A549 (cell line): Measurements from ENCODE around the gene ATOX1. TPM values are rescaled to one million over a fixed set of nuclear protein-coding genes. Genes with fewer than 3 reads are reported as not detected.
A peak's percentile ranks its signal among the peaks of the same experiment; 100 is the strongest.

Source experiments
- ATAC-seq, 2 experiments: fragments of 200-7000 bp in 1 of 2; fragments of >200 bp in 1 of 2; cut with Nextera tagmentation in 1 of 2; cut with Tn5 transposase in 1 of 2; 3 replicates each; pipeline versions ENCODE4 v1.8.0 to v1.9.1; 2018 to 2020; ENCODE audit warnings: mild to moderate bottlenecking in 1 of 2, moderate library complexity in 1 of 2
- CTCF ChIA-PET: fragments of 300-600 bp; sonication (Branson Sonifier 250); formaldehyde crosslinking; extraction: SDS; loops from one replicate; lab custom pipeline; 2021; ENCODE audit warnings: antibody characterized with exemption, inconsistent platforms; lab: Yijun Ruan, JAX
- POLR2A ChIA-PET: fragments of 350-600 bp; formaldehyde crosslinking; extraction: SDS; loops from one replicate; lab custom pipeline; 2021; ENCODE audit warnings: antibody characterized with exemption, inconsistent platforms; lab: Yijun Ruan, JAX
- DNase-seq, 2 experiments: peaks; one replicate each; pipeline versions ENCODE4 v3.0.0 to v3.0.0-alpha.2; 2011 to 2016; ENCODE audit warnings: low read depth in 1 of 2, low spot score in 1 of 2
- FAIRE-seq: peaks from 2 replicates; lab custom pipeline; 2011; peaks lifted over from hg19 to GRCh38; lab: Jason Lieb, UNC
- H3K27ac ChIP-seq, 2 experiments: fragments of >200 bp; sonication (Bioruptor Twin); formaldehyde crosslinking; 3 replicates each; pipeline ENCODE4 v1.5.1; 2016 to 2017
- H3K4me1 ChIP-seq: fragments of >200 bp; sonication (Bioruptor Twin); formaldehyde crosslinking; 3 replicates; pipeline ENCODE4 v1.6.1; 2016
- H3K4me2 ChIP-seq: fragments of >200 bp; sonication (Bioruptor Twin); formaldehyde crosslinking; 3 replicates; pipeline ENCODE4 v1.6.1; 2016
- H3K4me3 ChIP-seq: fragments of >200 bp; sonication (Bioruptor Twin); formaldehyde crosslinking; 3 replicates; pipeline ENCODE4 v1.5.1; 2016
- H3K9me3 ChIP-seq: fragments of >200 bp; sonication (Bioruptor Twin); formaldehyde crosslinking; 3 replicates; pipeline ENCODE4 v1.6.1; 2016
- BHLHE40 ChIP-seq: IDR thresholded peaks from 2 replicates; pipeline ENCODE4 v1.6.1; 2012; ENCODE audit warnings: low read depth, low read length, inconsistent platforms
- CBX2 ChIP-seq: fragments of 200-600 bp; sonication (generic); IDR thresholded peaks from 2 replicates; pipeline ENCODE4 v1.6.1; 2016; ENCODE audit warnings: low read depth, mild to moderate bottlenecking, borderline replicate concordance
- CBX8 ChIP-seq: fragments of 200-600 bp; sonication (generic); IDR thresholded peaks from 2 replicates; pipeline ENCODE4 v1.6.1; 2016
- CHD4 ChIP-seq: fragments of 200-600 bp; sonication (generic); IDR thresholded peaks from 2 replicates; pipeline ENCODE4 v1.6.1; 2016; ENCODE audit warnings: antibody characterized with exemption, mild to moderate bottlenecking, borderline replicate concordance
- EP300 ChIP-seq, 2 experiments: fragments of >200 bp; sonication (Bioruptor Twin); formaldehyde crosslinking; IDR thresholded peaks; 2 replicates in 1 of 2; 3 replicates in 1 of 2; pipeline ENCODE4 v1.6.1; 2016 to 2017
- FOSL2 ChIP-seq, 2 experiments: fragments of 450-650 bp in 1 of 2; fragments of >200 bp in 1 of 2; sonication (Bioruptor Twin) in 1 of 2; formaldehyde crosslinking; IDR thresholded peaks; 2 replicates each; pipeline versions ENCODE4 v1.5.0 to v1.6.1; 2016 to 2020; ENCODE audit warnings: mild to moderate bottlenecking in 1 of 2, moderate library complexity in 1 of 2
- FOXS1 ChIP-seq: fragments of 250-450 bp; sonication (Bioruptor Pico); IDR thresholded peaks from 2 replicates; pipeline ENCODE4 v1.5.0; 2020; ENCODE audit warnings: mild to moderate bottlenecking, moderate library complexity
- GATA3 ChIP-seq: IDR thresholded peaks from 2 replicates; pipeline ENCODE4 v1.6.1; 2012; ENCODE audit warnings: borderline replicate concordance
- HDAC2 ChIP-seq: fragments of 200-600 bp; sonication (generic); IDR thresholded peaks from 2 replicates; pipeline ENCODE4 v1.6.1; 2016
- JUN ChIP-seq, 2 experiments: fragments of >200 bp; sonication (Bioruptor Twin); formaldehyde crosslinking; IDR thresholded peaks; 2 replicates in 1 of 2; 3 replicates in 1 of 2; pipeline ENCODE4 v1.6.1; 2016 to 2017
- JUNB ChIP-seq: fragments of >200 bp; sonication (Bioruptor Twin); formaldehyde crosslinking; IDR thresholded peaks from 2 replicates; pipeline ENCODE4 v1.6.1; 2016
- MAFK ChIP-seq: fragments of 450-650 bp; IDR thresholded peaks from 2 replicates; pipeline ENCODE4 v1.6.1; 2014; ENCODE audit not compliant: partially characterized antibody
- POLR2AphosphoS2 ChIP-seq: conservative IDR thresholded peaks from 2 replicates; pipeline ENCODE4 v1.6.1; 2012; ENCODE audit warnings: low read length, improper control_type of control experiment, inconsistent platforms
- RAD21 ChIP-seq, 2 experiments: fragments of >200 bp in 1 of 2; sonication (Bioruptor Twin) in 1 of 2; formaldehyde crosslinking in 1 of 2; IDR thresholded peaks in 1 of 2; conservative IDR thresholded peaks in 1 of 2; 2 replicates in 1 of 2; 3 replicates in 1 of 2; pipeline ENCODE4 v1.6.1; 2012 to 2018; ENCODE audit warnings: inconsistent platforms in 1 of 2
- RARB ChIP-seq: fragments of 250-450 bp; sonication (Bioruptor Pico); IDR thresholded peaks from 2 replicates; pipeline ENCODE4 v1.8.0; 2021; ENCODE audit warnings: mild to moderate bottlenecking, moderate library complexity
- RNF2 ChIP-seq: fragments of 200-600 bp; sonication (generic); IDR thresholded peaks from 2 replicates; pipeline ENCODE4 v1.6.1; 2016; ENCODE audit warnings: low read depth, mild to moderate bottlenecking, antibody characterized with exemption, moderate library complexity, borderline replicate concordance
- SMC3 ChIP-seq: fragments of >200 bp; sonication (Bioruptor Twin); formaldehyde crosslinking; IDR thresholded peaks from 3 replicates; pipeline ENCODE4 v1.6.1; 2018; ENCODE audit warnings: inconsistent platforms
- SREBF2 ChIP-seq: fragments of 450-650 bp; IDR thresholded peaks from 2 replicates; pipeline ENCODE4 v1.6.1; 2014; ENCODE audit warnings: mild to moderate bottlenecking, moderate library complexity
- TFCP2L1 ChIP-seq: fragments of 250-450 bp; sonication (Bioruptor Pico); IDR thresholded peaks from 2 replicates; pipeline ENCODE4 v1.5.0; 2021; ENCODE audit warnings: mild to moderate bottlenecking
- ZNF302 ChIP-seq: fragments of 250-450 bp; sonication (Bioruptor Pico); IDR thresholded peaks from 2 replicates; pipeline ENCODE4 v1.9.0; 2021; ENCODE audit warnings: inconsistent platforms, mild to moderate bottlenecking, moderate library complexity
- WGBS: methylation state at CpG from one replicate; pipeline ENCODE4 v1.1.6; 2017; ENCODE audit errors: missing lambda C conversion rate; 5-methylcytosine and 5-hydroxymethylcytosine counted together
- polyA plus RNA-seq, 4 experiments: library from polyadenylated mRNA; depleted of rRNA in 3 of 4; stranded (reverse); fragments of >200 nt; fragmentation: RNase III in 1 of 4; extraction: RNeasy Plus Mini Kit Qiagen cat#74134 plus additional on column Dnase treatment in 1 of 4; gene quantifications; 2 replicates in 3 of 4; 3 replicates in 1 of 4; pipeline ENCODE4 v1.2.3, GENCODE V29; 2011 to 2017
- TF ChIP-seq, protein P1 (sequence below): fragments of 250-450 bp; sonication (Bioruptor Pico); IDR thresholded peaks from 2 replicates; pipeline ENCODE4 v1.5.0; 2021; ENCODE audit warnings: mild to moderate bottlenecking, moderate library complexity, borderline replicate concordance
- TF ChIP-seq, protein P2 (sequence below): IDR thresholded peaks from 2 replicates; pipeline ENCODE4 v1.6.1; 2012
- TF ChIP-seq, protein P3 (sequence below): IDR thresholded peaks from 2 replicates; pipeline ENCODE4 v1.6.1; 2012
- TF ChIP-seq, protein P4 (sequence below): fragments of >200 bp; sonication (Bioruptor Twin); formaldehyde crosslinking; IDR thresholded peaks from 3 replicates; pipeline ENCODE4 v1.5.1; 2016
- TF ChIP-seq, protein P5 (sequence below): fragments of 250-450 bp; sonication (Bioruptor Pico); IDR thresholded peaks from 2 replicates; pipeline ENCODE4 v1.5.0; 2020; ENCODE audit warnings: low read depth, mild to moderate bottlenecking, moderate library complexity
- TF ChIP-seq, protein P6 (sequence below): IDR thresholded peaks from 2 replicates; pipeline ENCODE4 v1.6.1; 2012; ENCODE audit warnings: low read depth, borderline replicate concordance
- TF ChIP-seq, protein P7 (sequence below): fragments of 200-600 bp; sonication (generic); IDR thresholded peaks from 2 replicates; pipeline ENCODE4 v1.6.1; 2016; ENCODE audit warnings: antibody characterized with exemption, mild to moderate bottlenecking, moderate library complexity

The ATOX1 gene
- polyA plus RNA-seq, 2 of the 4 experiments (the other 2 are of a cell fraction) = 58.1 to 218 TPM

DNA sequence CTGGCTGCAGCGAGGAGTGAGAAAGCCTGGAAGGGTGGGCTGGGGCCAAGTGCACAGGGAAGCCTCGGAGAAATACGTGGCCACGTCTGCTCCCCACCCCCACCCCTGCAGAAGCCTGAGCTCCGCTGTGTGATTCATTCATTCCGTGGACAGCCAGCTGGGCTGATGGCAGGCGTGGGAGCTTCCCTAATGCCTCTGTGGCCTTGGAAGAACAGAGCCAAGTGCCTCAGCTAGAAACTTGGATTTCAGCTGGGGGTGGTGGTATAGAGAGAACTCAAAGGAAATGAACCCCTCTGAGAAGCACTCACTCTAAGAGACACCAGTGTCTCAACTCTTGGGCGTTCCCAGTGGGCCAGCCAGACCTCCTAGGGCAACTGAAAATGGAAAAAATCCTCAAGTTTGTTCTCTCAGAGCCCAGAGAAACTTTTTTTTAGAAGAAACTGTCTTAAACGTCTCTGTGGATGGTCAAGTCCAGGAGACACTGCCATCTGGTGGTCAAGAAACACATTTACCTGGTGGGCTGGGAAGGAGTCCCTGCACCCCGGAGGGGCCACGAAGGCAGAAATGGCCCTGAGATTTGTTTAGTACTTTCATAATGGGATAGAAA is 18.0 kb downstream of the ATOX1 start:
- Histone ChIP-seq H3K4me3 (no peak overlapping the region), H3K4me1 (peaks cover 37% of the 10 kb centered on the region), H3K4me2 (peak overlapping the region; percentile 71), H3K27ac (peak overlapping the region; percentile 68 to 92), H3K9me3 (no peaks in the 10 kb centered on the region)
- TF ChIP-seq, protein P1, sequence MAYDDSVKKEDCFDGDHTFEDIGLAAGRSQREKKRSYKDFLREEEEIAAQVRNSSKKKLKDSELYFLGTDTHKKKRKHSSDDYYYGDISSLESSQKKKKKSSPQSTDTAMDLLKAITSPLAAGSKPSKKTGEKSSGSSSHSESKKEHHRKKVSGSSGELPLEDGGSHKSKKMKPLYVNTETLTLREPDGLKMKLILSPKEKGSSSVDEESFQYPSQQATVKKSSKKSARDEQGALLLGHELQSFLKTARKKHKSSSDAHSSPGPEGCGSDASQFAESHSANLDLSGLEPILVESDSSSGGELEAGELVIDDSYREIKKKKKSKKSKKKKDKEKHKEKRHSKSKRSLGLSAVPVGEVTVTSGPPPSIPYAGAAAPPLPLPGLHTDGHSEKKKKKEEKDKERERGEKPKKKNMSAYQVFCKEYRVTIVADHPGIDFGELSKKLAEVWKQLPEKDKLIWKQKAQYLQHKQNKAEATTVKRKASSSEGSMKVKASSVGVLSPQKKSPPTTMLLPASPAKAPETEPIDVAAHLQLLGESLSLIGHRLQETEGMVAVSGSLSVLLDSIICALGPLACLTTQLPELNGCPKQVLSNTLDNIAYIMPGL (CRISPR knock-in tag) = no peak
- TF ChIP-seq BHLHE40 (no peak), POLR2AphosphoS2 (no peak), JUNB (no peak), JUN (IDR thresholded peaks at IDR 0.05) (peak in 1 of 2 experiments; percentile 61; a peak in 2 of 5 replicates), RARB (CRISPR knock-in tag) (no peak), HDAC2 (no peak), GATA3 (peak; percentile 38; the same call in 1 of the 2 replicates), EP300 (IDR thresholded peaks at IDR 0.05) (no peak), MAFK (no peak), CHD4 (no peak), FOXS1 (CRISPR knock-in tag) (no peak), SREBF2 (no peak), FOSL2 (IDR thresholded peaks at IDR 0.05) (no peak), FOSL2 (CRISPR knock-in tag; IDR thresholded peaks at IDR 0.05) (peak; percentile 60), RNF2 (no peak), RAD21 (conservative IDR thresholded peaks at IDR 0.05 in 1 of 2, IDR thresholded peaks at IDR 0.05 in 1 of 2) (peak; percentile 79 to 87), CBX8 (no peak), TFCP2L1 (CRISPR knock-in tag) (no peak), CBX2 (no peak), SMC3 (peak; percentile 91), ZNF302 (CRISPR knock-in tag) (no peak)
- TF ChIP-seq, protein P2, sequence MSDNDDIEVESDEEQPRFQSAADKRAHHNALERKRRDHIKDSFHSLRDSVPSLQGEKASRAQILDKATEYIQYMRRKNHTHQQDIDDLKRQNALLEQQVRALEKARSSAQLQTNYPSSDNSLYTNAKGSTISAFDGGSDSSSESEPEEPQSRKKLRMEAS = peak; percentile 58; the same call in 1 of the 2 replicates
- TF ChIP-seq, protein P3, sequence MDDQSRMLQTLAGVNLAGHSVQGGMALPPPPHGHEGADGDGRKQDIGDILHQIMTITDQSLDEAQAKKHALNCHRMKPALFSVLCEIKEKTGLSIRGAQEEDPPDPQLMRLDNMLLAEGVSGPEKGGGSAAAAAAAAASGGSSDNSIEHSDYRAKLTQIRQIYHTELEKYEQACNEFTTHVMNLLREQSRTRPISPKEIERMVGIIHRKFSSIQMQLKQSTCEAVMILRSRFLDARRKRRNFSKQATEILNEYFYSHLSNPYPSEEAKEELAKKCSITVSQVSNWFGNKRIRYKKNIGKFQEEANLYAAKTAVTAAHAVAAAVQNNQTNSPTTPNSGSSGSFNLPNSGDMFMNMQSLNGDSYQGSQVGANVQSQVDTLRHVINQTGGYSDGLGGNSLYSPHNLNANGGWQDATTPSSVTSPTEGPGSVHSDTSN = peak; percentile 68
- TF ChIP-seq, protein P4, sequence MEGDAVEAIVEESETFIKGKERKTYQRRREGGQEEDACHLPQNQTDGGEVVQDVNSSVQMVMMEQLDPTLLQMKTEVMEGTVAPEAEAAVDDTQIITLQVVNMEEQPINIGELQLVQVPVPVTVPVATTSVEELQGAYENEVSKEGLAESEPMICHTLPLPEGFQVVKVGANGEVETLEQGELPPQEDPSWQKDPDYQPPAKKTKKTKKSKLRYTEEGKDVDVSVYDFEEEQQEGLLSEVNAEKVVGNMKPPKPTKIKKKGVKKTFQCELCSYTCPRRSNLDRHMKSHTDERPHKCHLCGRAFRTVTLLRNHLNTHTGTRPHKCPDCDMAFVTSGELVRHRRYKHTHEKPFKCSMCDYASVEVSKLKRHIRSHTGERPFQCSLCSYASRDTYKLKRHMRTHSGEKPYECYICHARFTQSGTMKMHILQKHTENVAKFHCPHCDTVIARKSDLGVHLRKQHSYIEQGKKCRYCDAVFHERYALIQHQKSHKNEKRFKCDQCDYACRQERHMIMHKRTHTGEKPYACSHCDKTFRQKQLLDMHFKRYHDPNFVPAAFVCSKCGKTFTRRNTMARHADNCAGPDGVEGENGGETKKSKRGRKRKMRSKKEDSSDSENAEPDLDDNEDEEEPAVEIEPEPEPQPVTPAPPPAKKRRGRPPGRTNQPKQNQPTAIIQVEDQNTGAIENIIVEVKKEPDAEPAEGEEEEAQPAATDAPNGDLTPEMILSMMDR = peak; percentile 95
- TF ChIP-seq, protein P5, sequence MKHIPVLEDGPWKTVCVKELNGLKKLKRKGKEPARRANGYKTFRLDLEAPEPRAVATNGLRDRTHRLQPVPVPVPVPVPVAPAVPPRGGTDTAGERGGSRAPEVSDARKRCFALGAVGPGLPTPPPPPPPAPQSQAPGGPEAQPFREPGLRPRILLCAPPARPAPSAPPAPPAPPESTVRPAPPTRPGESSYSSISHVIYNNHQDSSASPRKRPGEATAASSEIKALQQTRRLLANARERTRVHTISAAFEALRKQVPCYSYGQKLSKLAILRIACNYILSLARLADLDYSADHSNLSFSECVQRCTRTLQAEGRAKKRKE (CRISPR knock-in tag) = no peak
- TF ChIP-seq, protein P6, sequence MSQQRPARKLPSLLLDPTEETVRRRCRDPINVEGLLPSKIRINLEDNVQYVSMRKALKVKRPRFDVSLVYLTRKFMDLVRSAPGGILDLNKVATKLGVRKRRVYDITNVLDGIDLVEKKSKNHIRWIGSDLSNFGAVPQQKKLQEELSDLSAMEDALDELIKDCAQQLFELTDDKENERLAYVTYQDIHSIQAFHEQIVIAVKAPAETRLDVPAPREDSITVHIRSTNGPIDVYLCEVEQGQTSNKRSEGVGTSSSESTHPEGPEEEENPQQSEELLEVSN = 0 out of 2 replicates have a peak, but pooled peaks have one; percentile 15
- TF ChIP-seq, protein P7, sequence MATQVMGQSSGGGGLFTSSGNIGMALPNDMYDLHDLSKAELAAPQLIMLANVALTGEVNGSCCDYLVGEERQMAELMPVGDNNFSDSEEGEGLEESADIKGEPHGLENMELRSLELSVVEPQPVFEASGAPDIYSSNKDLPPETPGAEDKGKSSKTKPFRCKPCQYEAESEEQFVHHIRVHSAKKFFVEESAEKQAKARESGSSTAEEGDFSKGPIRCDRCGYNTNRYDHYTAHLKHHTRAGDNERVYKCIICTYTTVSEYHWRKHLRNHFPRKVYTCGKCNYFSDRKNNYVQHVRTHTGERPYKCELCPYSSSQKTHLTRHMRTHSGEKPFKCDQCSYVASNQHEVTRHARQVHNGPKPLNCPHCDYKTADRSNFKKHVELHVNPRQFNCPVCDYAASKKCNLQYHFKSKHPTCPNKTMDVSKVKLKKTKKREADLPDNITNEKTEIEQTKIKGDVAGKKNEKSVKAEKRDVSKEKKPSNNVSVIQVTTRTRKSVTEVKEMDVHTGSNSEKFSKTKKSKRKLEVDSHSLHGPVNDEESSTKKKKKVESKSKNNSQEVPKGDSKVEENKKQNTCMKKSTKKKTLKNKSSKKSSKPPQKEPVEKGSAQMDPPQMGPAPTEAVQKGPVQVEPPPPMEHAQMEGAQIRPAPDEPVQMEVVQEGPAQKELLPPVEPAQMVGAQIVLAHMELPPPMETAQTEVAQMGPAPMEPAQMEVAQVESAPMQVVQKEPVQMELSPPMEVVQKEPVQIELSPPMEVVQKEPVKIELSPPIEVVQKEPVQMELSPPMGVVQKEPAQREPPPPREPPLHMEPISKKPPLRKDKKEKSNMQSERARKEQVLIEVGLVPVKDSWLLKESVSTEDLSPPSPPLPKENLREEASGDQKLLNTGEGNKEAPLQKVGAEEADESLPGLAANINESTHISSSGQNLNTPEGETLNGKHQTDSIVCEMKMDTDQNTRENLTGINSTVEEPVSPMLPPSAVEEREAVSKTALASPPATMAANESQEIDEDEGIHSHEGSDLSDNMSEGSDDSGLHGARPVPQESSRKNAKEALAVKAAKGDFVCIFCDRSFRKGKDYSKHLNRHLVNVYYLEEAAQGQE = no peak
- DNase-seq (peak; percentile 78 to 83), FAIRE-seq (no peak), ATAC-seq (peak; percentile 75 to 83)
- ChIA-PET POLR2A (interaction anchor here (0.6 to 1.9 kb wide), 6 partner anchors 19 to 424 kb away, joined by 3 to 12 read pairs (median 4); no protein-coding TSS in a partner anchor), CTCF (interaction anchor here (0.6 to 24.6 kb wide), 51 partner anchors 8 to 417 kb away, joined by 3 to 529 read pairs (median 4); partner anchors contain the start of genes ATOX1, G3BP1, SLC36A1 and SPARC)
- WGBS = 21% methylated on average over 11 of the region's 11 CpGs
